K562 (cell line): ENCODE data around the gene AK2. TPM values are rescaled to one million over a fixed set of nuclear protein-coding genes. Genes with fewer than 3 reads are reported as not detected.

Source experiments
- EWSR1 ChIP-seq: fragments of 450-650 bp; IDR thresholded peaks from 2 replicates; pipeline ENCODE4 v1.6.1; 2018; ENCODE audit warnings: borderline replicate concordance, mild to moderate bottlenecking, low read depth, moderate library complexity; ENCODE audit not compliant: partially characterized antibody
- GATAD2A ChIP-seq: fragments of 450-650 bp; IDR thresholded peaks from 2 replicates; pipeline ENCODE4 v1.6.1; 2017
- JUN ChIP-seq, 2 experiments: sonication (generic) in 1 of 2; formaldehyde crosslinking in 1 of 2; IDR thresholded peaks; 2 replicates each; pipeline versions ENCODE4 v1.6.1 to v1.8.0; 2012 to 2022; ENCODE audit warnings: borderline replicate concordance in 2 of 2, mild to moderate bottlenecking in 2 of 2, improper control_type of control experiment in 1 of 2, low read depth in 1 of 2, low read length in 1 of 2, missing genetic modification reagents in 1 of 2
- MTA2 ChIP-seq: fragments of 450-650 bp; IDR thresholded peaks from 2 replicates; pipeline ENCODE4 v1.6.1; 2016; ENCODE audit warnings: low read depth
- PTRF ChIP-seq: fragments of 450-650 bp; IDR thresholded peaks from 2 replicates; pipeline ENCODE4 v1.6.1; 2016; ENCODE audit warnings: mild to moderate bottlenecking, missing genetic modification characterization, missing compliant biosample characterization
- SRF ChIP-seq, 2 experiments: fragments of 250-450, 450-650 bp in 1 of 2; sonication (Bioruptor Pico) in 1 of 2; sonication (generic) in 1 of 2; formaldehyde crosslinking; IDR thresholded peaks; 2 replicates each; pipeline versions ENCODE4 v1.5.0 to v1.5.1; 2020 to 2022; ENCODE audit warnings: mild to moderate bottlenecking in 1 of 2, missing genetic modification reagents in 1 of 2
- SRSF7 ChIP-seq: fragments of 200-400 bp; formaldehyde crosslinking; optimal IDR thresholded peaks from 2 replicates; pipeline ENCODE3; 2017; ENCODE audit warnings: mild to moderate bottlenecking, low read depth, low read length
- polyA plus RNA-seq, 8 experiments: library from polyadenylated mRNA; depleted of rRNA in 4 of 8; stranded (reverse) in 5 of 8; unstranded in 3 of 8; fragments of >200 nt; fragmentation: Nextera tagmentation in 2 of 8; fragmentation: Illumina TruSeq in 1 of 8; extraction: Ambion mirVana in 2 of 8; extraction: Trizol in 1 of 8; gene quantifications; 2 replicates each; pipeline versions ENCODE4 v1.2.1 to v1.2.3, GENCODE V29; 2011 to 2014; ENCODE audit warnings: inconsistent platforms in 1 of 8, missing spikeins in 1 of 8
- total RNA-seq, 7 experiments: library from RNA; depleted of rRNA in 6 of 7; stranded (reverse); fragments of >200 nt in 6 of 7; fragmentation: Illumina TruSeq in 2 of 7; extraction: Trizol in 2 of 7; gene quantifications; 2 replicates each; pipeline versions ENCODE4 v1.2.1 to v1.2.3, GENCODE V29; 2011 to 2021; ENCODE audit warnings: low replicate concordance in 1 of 7
- TF ChIP-seq, protein P1 (sequence below): fragments of 450-650 bp; IDR thresholded peaks from 2 replicates; pipeline ENCODE4 v1.6.1; 2016; ENCODE audit warnings: low read depth
- TF ChIP-seq, protein P2 (sequence below): sonication (generic); formaldehyde crosslinking; IDR thresholded peaks from 2 replicates; pipeline ENCODE4 v1.8.1; 2023; ENCODE audit warnings: mild to moderate bottlenecking, missing genetic modification reagents, moderate library complexity
- TF ChIP-seq, protein P3 (sequence below): fragments of 150-350 bp; conservative IDR thresholded peaks from 2 replicates; pipeline ENCODE4 v1.6.1; 2014; ENCODE audit warnings: low read length
- TF ChIP-seq, protein P4 (sequence below): fragments of 250-450 bp; sonication (Bioruptor Pico); IDR thresholded peaks from 2 replicates; pipeline ENCODE4 v1.8.0; 2022; ENCODE audit warnings: moderate library complexity, mild to moderate bottlenecking, inconsistent platforms
- TF ChIP-seq, protein P5 (sequence below), 2 experiments: IDR thresholded peaks; 2 replicates each; pipeline ENCODE4 v1.6.1; 2012; ENCODE audit warnings: improper control_type of control experiment in 2 of 2, low read depth in 2 of 2, low read length in 2 of 2, borderline replicate concordance in 1 of 2

Gene AK2
- total and polyA plus RNA-seq, 9 of the 15 experiments (the other 6 are each of a cell fraction or from before 2014, with no cell fraction given), result 105 to 1,050 (median 509) TPM

DNA sequence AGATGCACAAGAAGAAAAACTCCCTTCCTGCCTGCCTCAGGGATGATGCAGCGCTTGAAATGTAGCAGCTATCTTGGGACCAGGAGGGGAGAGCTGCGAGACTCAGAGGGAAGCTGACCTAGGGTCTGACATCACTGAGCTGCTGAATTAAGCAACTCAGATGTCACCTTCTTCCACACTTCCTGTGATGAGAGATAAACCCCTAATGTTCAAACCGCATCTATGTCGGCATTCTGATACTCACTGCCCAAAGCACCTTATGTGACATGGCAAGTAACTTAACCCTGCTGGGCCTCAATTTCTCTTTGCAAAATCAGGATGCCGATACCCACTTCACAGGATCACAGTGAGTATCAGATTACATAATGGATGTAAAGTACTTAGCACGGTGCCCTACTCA, 9.1 kb upstream of the AK2 start (continued):
- TF ChIP-seq, protein P1, sequence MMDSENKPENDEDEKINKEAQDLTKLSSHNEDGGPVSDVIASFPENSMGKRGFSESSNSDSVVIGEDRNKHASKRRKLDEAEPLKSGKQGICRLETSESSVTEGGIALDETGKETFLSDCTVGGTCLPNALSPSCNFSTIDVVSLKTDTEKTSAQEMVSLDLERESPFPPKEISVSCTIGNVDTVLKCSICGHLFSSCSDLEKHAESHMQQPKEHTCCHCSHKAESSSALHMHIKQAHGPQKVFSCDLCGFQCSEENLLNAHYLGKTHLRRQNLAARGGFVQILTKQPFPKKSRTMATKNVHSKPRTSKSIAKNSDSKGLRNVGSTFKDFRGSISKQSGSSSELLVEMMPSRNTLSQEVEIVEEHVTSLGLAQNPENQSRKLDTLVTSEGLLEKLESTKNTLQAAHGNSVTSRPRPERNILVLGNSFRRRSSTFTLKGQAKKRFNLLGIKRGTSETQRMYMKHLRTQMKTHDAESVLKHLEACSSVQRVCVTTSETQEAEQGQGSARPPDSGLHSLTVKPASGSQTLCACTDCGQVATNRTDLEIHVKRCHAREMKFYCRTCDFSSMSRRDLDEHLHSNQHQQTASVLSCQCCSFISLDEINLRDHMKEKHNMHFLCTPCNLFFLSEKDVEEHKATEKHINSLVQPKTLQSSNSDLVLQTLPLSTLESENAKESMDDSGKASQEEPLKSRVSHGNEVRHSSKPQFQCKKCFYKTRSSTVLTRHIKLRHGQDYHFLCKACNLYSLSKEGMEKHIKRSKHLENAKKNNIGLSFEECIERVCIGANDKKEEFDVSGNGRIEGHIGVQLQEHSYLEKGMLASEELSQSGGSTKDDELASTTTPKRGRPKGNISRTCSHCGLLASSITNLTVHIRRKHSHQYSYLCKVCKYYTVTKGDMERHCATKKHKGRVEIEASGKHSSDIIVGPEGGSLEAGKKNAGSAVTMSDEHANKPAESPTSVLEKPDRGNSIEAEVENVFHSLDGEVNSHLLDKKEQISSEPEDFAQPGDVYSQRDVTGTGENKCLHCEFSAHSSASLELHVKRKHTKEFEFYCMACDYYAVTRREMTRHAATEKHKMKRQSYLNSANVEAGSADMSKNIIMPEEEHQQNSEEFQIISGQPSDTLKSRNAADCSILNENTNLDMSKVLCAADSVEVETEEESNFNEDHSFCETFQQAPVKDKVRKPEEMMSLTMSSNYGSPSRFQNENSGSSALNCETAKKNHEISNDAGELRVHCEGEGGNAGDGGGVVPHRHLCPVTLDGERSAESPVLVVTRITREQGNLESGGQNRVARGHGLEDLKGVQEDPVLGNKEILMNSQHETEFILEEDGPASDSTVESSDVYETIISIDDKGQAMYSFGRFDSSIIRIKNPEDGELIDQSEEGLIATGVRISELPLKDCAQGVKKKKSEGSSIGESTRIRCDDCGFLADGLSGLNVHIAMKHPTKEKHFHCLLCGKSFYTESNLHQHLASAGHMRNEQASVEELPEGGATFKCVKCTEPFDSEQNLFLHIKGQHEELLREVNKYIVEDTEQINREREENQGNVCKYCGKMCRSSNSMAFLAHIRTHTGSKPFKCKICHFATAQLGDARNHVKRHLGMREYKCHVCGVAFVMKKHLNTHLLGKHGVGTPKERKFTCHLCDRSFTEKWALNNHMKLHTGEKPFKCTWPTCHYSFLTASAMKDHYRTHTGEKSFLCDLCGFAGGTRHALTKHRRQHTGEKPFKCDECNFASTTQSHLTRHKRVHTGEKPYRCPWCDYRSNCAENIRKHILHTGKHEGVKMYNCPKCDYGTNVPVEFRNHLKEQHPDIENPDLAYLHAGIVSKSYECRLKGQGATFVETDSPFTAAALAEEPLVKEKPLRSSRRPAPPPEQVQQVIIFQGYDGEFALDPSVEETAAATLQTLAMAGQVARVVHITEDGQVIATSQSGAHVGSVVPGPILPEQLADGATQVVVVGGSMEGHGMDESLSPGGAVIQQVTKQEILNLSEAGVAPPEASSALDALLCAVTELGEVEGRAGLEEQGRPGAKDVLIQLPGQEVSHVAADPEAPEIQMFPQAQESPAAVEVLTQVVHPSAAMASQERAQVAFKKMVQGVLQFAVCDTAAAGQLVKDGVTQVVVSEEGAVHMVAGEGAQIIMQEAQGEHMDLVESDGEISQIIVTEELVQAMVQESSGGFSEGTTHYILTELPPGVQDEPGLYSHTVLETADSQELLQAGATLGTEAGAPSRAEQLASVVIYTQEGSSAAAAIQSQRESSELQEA, result no peak
- TF ChIP-seq JUN (IDR thresholded peaks at IDR 0.05; ENCODE audit: borderline replicate concordance, low read depth, low read length), result peak; percentile 61; the same call in 1 of the 2 replicates
- TF ChIP-seq JUN (CRISPR knock-in tag; IDR thresholded peaks at IDR 0.05; ENCODE audit: borderline replicate concordance), result no peak
- TF ChIP-seq, protein P2, sequence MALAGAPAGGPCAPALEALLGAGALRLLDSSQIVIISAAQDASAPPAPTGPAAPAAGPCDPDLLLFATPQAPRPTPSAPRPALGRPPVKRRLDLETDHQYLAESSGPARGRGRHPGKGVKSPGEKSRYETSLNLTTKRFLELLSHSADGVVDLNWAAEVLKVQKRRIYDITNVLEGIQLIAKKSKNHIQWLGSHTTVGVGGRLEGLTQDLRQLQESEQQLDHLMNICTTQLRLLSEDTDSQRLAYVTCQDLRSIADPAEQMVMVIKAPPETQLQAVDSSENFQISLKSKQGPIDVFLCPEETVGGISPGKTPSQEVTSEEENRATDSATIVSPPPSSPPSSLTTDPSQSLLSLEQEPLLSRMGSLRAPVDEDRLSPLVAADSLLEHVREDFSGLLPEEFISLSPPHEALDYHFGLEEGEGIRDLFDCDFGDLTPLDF (CRISPR knock-in tag), result no peak
- TF ChIP-seq EWSR1, result no peak
- TF ChIP-seq GATAD2A, result no peak
- TF ChIP-seq, protein P3, sequence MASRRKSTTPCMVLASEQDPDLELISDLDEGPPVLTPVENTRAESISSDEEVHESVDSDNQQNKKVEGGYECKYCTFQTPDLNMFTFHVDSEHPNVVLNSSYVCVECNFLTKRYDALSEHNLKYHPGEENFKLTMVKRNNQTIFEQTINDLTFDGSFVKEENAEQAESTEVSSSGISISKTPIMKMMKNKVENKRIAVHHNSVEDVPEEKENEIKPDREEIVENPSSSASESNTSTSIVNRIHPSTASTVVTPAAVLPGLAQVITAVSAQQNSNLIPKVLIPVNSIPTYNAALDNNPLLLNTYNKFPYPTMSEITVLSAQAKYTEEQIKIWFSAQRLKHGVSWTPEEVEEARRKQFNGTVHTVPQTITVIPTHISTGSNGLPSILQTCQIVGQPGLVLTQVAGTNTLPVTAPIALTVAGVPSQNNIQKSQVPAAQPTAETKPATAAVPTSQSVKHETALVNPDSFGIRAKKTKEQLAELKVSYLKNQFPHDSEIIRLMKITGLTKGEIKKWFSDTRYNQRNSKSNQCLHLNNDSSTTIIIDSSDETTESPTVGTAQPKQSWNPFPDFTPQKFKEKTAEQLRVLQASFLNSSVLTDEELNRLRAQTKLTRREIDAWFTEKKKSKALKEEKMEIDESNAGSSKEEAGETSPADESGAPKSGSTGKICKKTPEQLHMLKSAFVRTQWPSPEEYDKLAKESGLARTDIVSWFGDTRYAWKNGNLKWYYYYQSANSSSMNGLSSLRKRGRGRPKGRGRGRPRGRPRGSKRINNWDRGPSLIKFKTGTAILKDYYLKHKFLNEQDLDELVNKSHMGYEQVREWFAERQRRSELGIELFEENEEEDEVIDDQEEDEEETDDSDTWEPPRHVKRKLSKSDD, result no peak
- TF ChIP-seq SRF (CRISPR knock-in tag; IDR thresholded peaks at IDR 0.05), result no peak
- TF ChIP-seq, protein P4, sequence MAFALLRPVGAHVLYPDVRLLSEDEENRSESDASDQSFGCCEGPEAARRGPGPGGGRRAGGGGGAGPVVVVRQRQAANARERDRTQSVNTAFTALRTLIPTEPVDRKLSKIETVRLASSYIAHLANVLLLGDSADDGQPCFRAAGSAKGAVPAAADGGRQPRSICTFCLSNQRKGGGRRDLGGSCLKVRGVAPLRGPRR, result no peak
- no peak for TF ChIP-seq MTA2
- TF ChIP-seq, protein P5, sequence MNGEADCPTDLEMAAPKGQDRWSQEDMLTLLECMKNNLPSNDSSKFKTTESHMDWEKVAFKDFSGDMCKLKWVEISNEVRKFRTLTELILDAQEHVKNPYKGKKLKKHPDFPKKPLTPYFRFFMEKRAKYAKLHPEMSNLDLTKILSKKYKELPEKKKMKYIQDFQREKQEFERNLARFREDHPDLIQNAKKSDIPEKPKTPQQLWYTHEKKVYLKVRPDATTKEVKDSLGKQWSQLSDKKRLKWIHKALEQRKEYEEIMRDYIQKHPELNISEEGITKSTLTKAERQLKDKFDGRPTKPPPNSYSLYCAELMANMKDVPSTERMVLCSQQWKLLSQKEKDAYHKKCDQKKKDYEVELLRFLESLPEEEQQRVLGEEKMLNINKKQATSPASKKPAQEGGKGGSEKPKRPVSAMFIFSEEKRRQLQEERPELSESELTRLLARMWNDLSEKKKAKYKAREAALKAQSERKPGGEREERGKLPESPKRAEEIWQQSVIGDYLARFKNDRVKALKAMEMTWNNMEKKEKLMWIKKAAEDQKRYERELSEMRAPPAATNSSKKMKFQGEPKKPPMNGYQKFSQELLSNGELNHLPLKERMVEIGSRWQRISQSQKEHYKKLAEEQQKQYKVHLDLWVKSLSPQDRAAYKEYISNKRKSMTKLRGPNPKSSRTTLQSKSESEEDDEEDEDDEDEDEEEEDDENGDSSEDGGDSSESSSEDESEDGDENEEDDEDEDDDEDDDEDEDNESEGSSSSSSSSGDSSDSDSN (IDR thresholded peaks at IDR 0.05; ENCODE audit: borderline replicate concordance in 1 of 2, low read depth in 2 of 2, low read length in 2 of 2), result no peak
- TF ChIP-seq PTRF (tag), result no peak
- no peak for TF ChIP-seq SRSF7
